HepG2 (cell line): ENCODE measurements around the gene FASTKD2. TPM values are rescaled to one million over a fixed set of nuclear protein-coding genes. Genes with fewer than 3 reads are reported as not detected.

ENCODE experiments used
- ATAC-seq: fragments of 200-7000 bp; cut with Tn5 transposase; 3 replicates; pipeline ENCODE4 v1.9.1; 2020; ENCODE audit warnings: mild to moderate bottlenecking, moderate library complexity
- BruUV-seq: library from RNA; stranded (reverse); fragments of 400-500 nt; replicated peaks from 2 replicates; lab custom pipeline; 2021; lab: Mats Ljungman, UMichigan
- CTCF ChIA-PET: fragments of 300-600 bp; formaldehyde crosslinking; extraction: SDS; loops from one replicate; lab custom pipeline; 2021; ENCODE audit warnings: low total read pairs, inconsistent platforms, low intra/inter-chr PET ratio; lab: Yijun Ruan, JAX
- POLR2A ChIA-PET: fragments of 350-600 bp; sonication (Branson Sonifier 250); formaldehyde crosslinking; loops from one replicate; lab custom pipeline; 2020; ENCODE audit warnings: antibody characterized with exemption, inconsistent platforms; lab: Yijun Ruan, JAX
- DNase-seq: peaks from one replicate; pipeline ENCODE4 v3.0.0-alpha.2; 2015; ENCODE audit warnings: low spot score
- FAIRE-seq: peaks from 3 replicates; lab custom pipeline; 2011; peaks lifted over from hg19 to GRCh38; lab: Jason Lieb, UNC
- H2AFZ ChIP-seq: one replicate; pipeline ENCODE4 v1.6.1; 2011; ENCODE audit warnings: low read length, inconsistent platforms
- H3K27ac ChIP-seq: fragments of 300-600 bp; 3 replicates; pipeline ENCODE4 v1.8.0; 2011; ENCODE audit warnings: mixed run types, mild to moderate bottlenecking, mixed read lengths, low read length, inconsistent platforms; ENCODE audit not compliant: insufficient read depth; ENCODE audit errors: extremely low read length
- H3K27me3 ChIP-seq, 2 experiments: fragments of 200-600 bp in 1 of 2; 2 replicates in 1 of 2; 3 replicates in 1 of 2; pipeline versions ENCODE4 v1.6.0 to v1.8.0; 2011; ENCODE audit warnings: low read length in 2 of 2, mild to moderate bottlenecking in 2 of 2, moderate library complexity in 2 of 2, inconsistent platforms in 1 of 2; ENCODE audit not compliant: insufficient read depth in 2 of 2, control insufficient read depth in 1 of 2
- H3K36me3 ChIP-seq, 2 experiments: fragments of 200-600 bp in 1 of 2; replicated peaks in 1 of 2; 2 replicates in 1 of 2; 3 replicates in 1 of 2; pipeline versions ENCODE4 v1.5.1 to v1.8.0; 2011; ENCODE audit warnings: low read length in 2 of 2, inconsistent platforms in 1 of 2; ENCODE audit not compliant: insufficient read depth in 2 of 2, control insufficient read depth in 1 of 2
- H3K4me1 ChIP-seq: 2 replicates; pipeline ENCODE4 v1.5.1; 2012; ENCODE audit warnings: low read length, inconsistent platforms; ENCODE audit not compliant: insufficient read depth
- H3K4me2 ChIP-seq: 2 replicates; pipeline ENCODE4 v1.6.0; 2011; ENCODE audit warnings: low read depth, low read length, inconsistent platforms
- H3K4me3 ChIP-seq, 3 experiments: fragments of 200-600 bp in 1 of 3; sonication (generic), shearing (Covaris generic) in 1 of 3; replicated peaks in 1 of 3; 2 replicates each; pipeline ENCODE4 v1.5.1; 2011 to 2016; ENCODE audit warnings: low read length in 3 of 3, inconsistent platforms in 2 of 3, low read depth in 2 of 3, mild to moderate bottlenecking in 2 of 3, control low read depth in 1 of 3, mixed read lengths in 1 of 3; ENCODE audit not compliant: insufficient read depth in 1 of 3
- H3K79me2 ChIP-seq: one replicate; pipeline ENCODE4 v1.6.1; 2011; ENCODE audit warnings: low read length, inconsistent platforms; ENCODE audit not compliant: insufficient read depth
- H3K9ac ChIP-seq: 2 replicates; pipeline ENCODE4 v1.6.0; 2011; ENCODE audit warnings: mild to moderate bottlenecking, low read depth, low read length, inconsistent platforms; ENCODE audit not compliant: insufficient read depth
- H3K9me3 ChIP-seq: 2 replicates; pipeline ENCODE4 v1.5.1; 2012; ENCODE audit warnings: mild to moderate bottlenecking, low read length
- H4K20me1 ChIP-seq: 2 replicates; pipeline ENCODE4 v1.6.0; 2011; ENCODE audit warnings: inconsistent platforms, mild to moderate bottlenecking, low read length, moderate library complexity; ENCODE audit not compliant: insufficient read depth
- CENPT ChIP-seq: sonication (generic); formaldehyde crosslinking; IDR thresholded peaks from 2 replicates; pipeline ENCODE4 v1.8.0; 2022; ENCODE audit warnings: low read depth, mild to moderate bottlenecking, moderate library complexity, missing genetic modification reagents
- HNRNPH1 ChIP-seq: fragments of 200-400 bp; formaldehyde crosslinking; optimal IDR thresholded peaks from 2 replicates; pipeline ENCODE3; 2017; ENCODE audit warnings: mild to moderate bottlenecking, low read depth, low read length
- JUNB ChIP-seq: sonication (generic); formaldehyde crosslinking; IDR thresholded peaks from 2 replicates; pipeline ENCODE4 v1.8.0; 2022; ENCODE audit warnings: missing genetic modification reagents, mild to moderate bottlenecking, borderline replicate concordance
- MIER3 ChIP-seq: IDR thresholded peaks from 2 replicates; pipeline ENCODE4 v1.6.1; 2016; ENCODE audit warnings: missing compliant biosample characterization, borderline replicate concordance
- MTF1 ChIP-seq: sonication (generic); formaldehyde crosslinking; IDR thresholded peaks from 2 replicates; pipeline ENCODE4 v1.5.0; 2020; ENCODE audit warnings: missing genetic modification reagents
- PRDM4 ChIP-seq: sonication (generic); formaldehyde crosslinking; IDR thresholded peaks from 2 replicates; pipeline ENCODE4 v1.9.0; 2021; ENCODE audit warnings: missing genetic modification reagents, borderline replicate concordance
- ZFP82 ChIP-seq: sonication (generic); formaldehyde crosslinking; IDR thresholded peaks from 2 replicates; pipeline ENCODE4 v1.5.1; 2020; ENCODE audit warnings: mild to moderate bottlenecking, missing genetic modification reagents, borderline replicate concordance
- ZNF260 ChIP-seq: sonication (generic); formaldehyde crosslinking; IDR thresholded peaks from 2 replicates; pipeline ENCODE4 v1.4.0; 2020; ENCODE audit warnings: missing genetic modification reagents, low read depth, mild to moderate bottlenecking, borderline replicate concordance
- ZNF317 ChIP-seq: sonication (generic); formaldehyde crosslinking; IDR thresholded peaks from 2 replicates; pipeline ENCODE4 v1.5.0; 2020; ENCODE audit warnings: mild to moderate bottlenecking, missing genetic modification reagents
- ZNF333 ChIP-seq: sonication (generic); formaldehyde crosslinking; IDR thresholded peaks from 2 replicates; pipeline ENCODE4 v1.4.0; 2020; ENCODE audit warnings: mild to moderate bottlenecking, missing genetic modification reagents, borderline replicate concordance
- ZNF552 ChIP-seq: sonication (generic); formaldehyde crosslinking; IDR thresholded peaks from 2 replicates; pipeline ENCODE4 v1.9.0; 2022; ENCODE audit warnings: missing genetic modification reagents, mild to moderate bottlenecking, borderline replicate concordance
- ZNF709 ChIP-seq: sonication (generic); formaldehyde crosslinking; IDR thresholded peaks from 2 replicates; pipeline ENCODE4 v1.5.0; 2020; ENCODE audit warnings: mild to moderate bottlenecking, missing genetic modification reagents
- ZNF747 ChIP-seq: sonication (generic); formaldehyde crosslinking; IDR thresholded peaks from 2 replicates; pipeline ENCODE4 v1.8.1; 2023; ENCODE audit warnings: missing genetic modification reagents, mild to moderate bottlenecking, borderline replicate concordance
- WGBS: methylation state at CpG from one replicate; pipeline ENCODE4 v1.1.6; 2017; ENCODE audit warnings: low lambda C conversion rate; 5-methylcytosine and 5-hydroxymethylcytosine counted together
- in situ Hi-C: cut with HindIII; loops from 2 replicates; pipeline ENCODE4 v1.10.0; 2017; ENCODE audit warnings: low pct_unique_long_range_greater_than_20kb; ENCODE audit not compliant: extremely low pct_ligation_motif_present
- intact Hi-C: fragments of 100-400 bp; cut with micrococcal nuclease; formaldehyde crosslinking; loops from one replicate; pipeline ENCODE4 v1.10.0; 2022; ENCODE audit not compliant: unreplicated experiment
- polyA plus RNA-seq, 8 experiments: library from polyadenylated mRNA; depleted of rRNA in 3 of 8; stranded (reverse) in 7 of 8; unstranded in 1 of 8; fragments of >200 nt; fragmentation: Illumina TruSeq in 4 of 8; extraction: Trizol in 4 of 8; gene quantifications; 2 replicates each; pipeline versions ENCODE4 v1.2.1 to v1.2.3, GENCODE V29; 2011 to 2016; ENCODE audit warnings: low read depth in 4 of 8, missing spikeins in 1 of 8, mixed read lengths in 1 of 8; ENCODE audit not compliant: insufficient read depth in 1 of 8
- total RNA-seq, 5 experiments: library from RNA; depleted of rRNA; stranded (reverse); fragments of >200 nt; fragmentation: Illumina TruSeq; extraction: Trizol; gene quantifications; 2 replicates each; pipeline ENCODE4 v1.2.3, GENCODE V29; 2016; ENCODE audit warnings: low read depth in 1 of 5
- TF ChIP-seq, protein P1 (sequence below): fragments of 450-650 bp; IDR thresholded peaks from 2 replicates; pipeline ENCODE4 v1.6.1; 2017

FASTKD2 gene
- total and polyA plus RNA-seq, 2 of the 13 experiments (the other 11 are each of a cell fraction or from before 2014, with no cell fraction given) = 41.1 to 77.8 TPM

- FAIRE-seq (no peak), DNase-seq (no peak), ATAC-seq (no peak)
- no peak overlapping the region for H2AFZ ChIP-seq
- no peak overlapping the region for H3K27ac ChIP-seq
- H4K20me1 ChIP-seq = no peaks in the 10 kb centered on the region
- no peak overlapping the region for H3K4me3 ChIP-seq
- no peaks in the 10 kb centered on the region for H3K79me2 ChIP-seq
- ChIA-PET CTCF (no interaction called here), POLR2A (no interaction called here)
- H3K9me3 ChIP-seq = peaks cover 23% of the 10 kb centered on the region
- no peak overlapping the region for H3K9ac ChIP-seq
- H3K4me2 ChIP-seq = no peak overlapping the region
- intact Hi-C loops = no loop called here
- no peaks in the 10 kb centered on the region for H3K4me1 ChIP-seq
- 71% methylated on average over 1 of the region's 1 CpG for WGBS
- H3K27me3 ChIP-seq = no peaks in the 10 kb centered on the region
- no TSS peak for BruUV-seq
- in situ Hi-C loops = no loop called here
- no peak for TF ChIP-seq ZNF709
- no peak for TF ChIP-seq ZNF317 (CRISPR knock-in tag)
- no peak for TF ChIP-seq JUNB
- no peak for TF ChIP-seq CENPT (CRISPR knock-in tag)
- no peak for TF ChIP-seq ZNF333 (CRISPR knock-in tag)
- TF ChIP-seq ZFP82 (CRISPR knock-in tag) = no peak
- no peak for TF ChIP-seq HNRNPH1
- no peak for TF ChIP-seq MIER3 (CRISPR knock-in tag)
- TF ChIP-seq ZNF552 = no peak
- TF ChIP-seq ZNF747 (CRISPR knock-in tag) = no peak
- TF ChIP-seq ZNF260 = no peak
- no peak for TF ChIP-seq PRDM4 (CRISPR knock-in tag)
- TF ChIP-seq MTF1 (CRISPR knock-in tag) = no peak
- TF ChIP-seq, protein P1, sequence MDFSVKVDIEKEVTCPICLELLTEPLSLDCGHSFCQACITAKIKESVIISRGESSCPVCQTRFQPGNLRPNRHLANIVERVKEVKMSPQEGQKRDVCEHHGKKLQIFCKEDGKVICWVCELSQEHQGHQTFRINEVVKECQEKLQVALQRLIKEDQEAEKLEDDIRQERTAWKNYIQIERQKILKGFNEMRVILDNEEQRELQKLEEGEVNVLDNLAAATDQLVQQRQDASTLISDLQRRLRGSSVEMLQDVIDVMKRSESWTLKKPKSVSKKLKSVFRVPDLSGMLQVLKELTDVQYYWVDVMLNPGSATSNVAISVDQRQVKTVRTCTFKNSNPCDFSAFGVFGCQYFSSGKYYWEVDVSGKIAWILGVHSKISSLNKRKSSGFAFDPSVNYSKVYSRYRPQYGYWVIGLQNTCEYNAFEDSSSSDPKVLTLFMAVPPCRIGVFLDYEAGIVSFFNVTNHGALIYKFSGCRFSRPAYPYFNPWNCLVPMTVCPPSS = no peak
- H3K36me3 ChIP-seq = no peaks in the 10 kb centered on the region
These were observed 72.4 kb downstream of the FASTKD2 start for GRCh38 chr2:206837775-206838174.
